DMS114 treated with DMSO at 0.1 percent for 48 hours (cell line): ENCODE measurements around the gene CHGA.

Source experiments
- DNase-seq: peaks from one replicate; lab custom pipeline; 2025; ENCODE audit not compliant: unreplicated experiment; lab: John Stamatoyannopoulos, UW

Gene CHGA

GRCh38 chr14:92976268-92976667 lies 53.3 kb downstream of the CHGA start:
- no peak for DNase-seq

GRCh38 chr14:92978229-92979021 lies 55.5 kb downstream of the CHGA start:
- DNase-seq, result no peak

GRCh38 chr14:92980866-92981265 lies 57.9 kb downstream of the CHGA start:
- DNase-seq, result no peak

GRCh38 chr14:92981726-92982125 lies 58.8 kb downstream of the CHGA start:
- DNase-seq, result no peak

GRCh38 chr14:92982956-92983355 lies 60.0 kb downstream of the CHGA start:
- DNase-seq, result no peak

GRCh38 chr14:92984082-92984788 lies 61.3 kb downstream of the CHGA start:
- no peak for DNase-seq
